T-helper 2 cell treated with Interferon-gamma antibody and Interleukin-4, amounts not matched to agents 100 ng/mL and 5 ng/mL, for 36 hours (primary cell): Measurements from ENCODE around the gene DNAJB12. TPM values are rescaled to one million over a fixed set of nuclear protein-coding genes. Genes with fewer than 3 reads are reported as not detected.
"Not testable (repeated sequence)": the region's sequence is repeated elsewhere in the genome, so short reads cannot be mapped to it uniquely, and the experiment has no call there.

ENCODE experiments used
- intact Hi-C: fragments of 100-400 bp; cut with micrococcal nuclease; formaldehyde crosslinking; loops from one replicate; pipeline ENCODE4 v1.15.1; 2023
- total RNA-seq: library from RNA; stranded (reverse); gene quantifications from 2 replicates; pipeline ENCODE4 v1.2.3, GENCODE V29; 2022

DNAJB12 gene
- total RNA-seq, result 34.5 and 37.0 TPM in 2 replicates

- intact Hi-C loops, result loop anchor here (1.0 to 10.0 kb wide), 4 partner anchors 14 to 900 kb away; partner anchors contain the start of genes MICU1 and MRPS16
Observed at GRCh38 chr10:72354356-72355213, at the start of gene DNAJB12. DNAJB12 (minus strand) TSS chr10:72354919; CDS start chr10:72354897, 22 bp downstream.

GRCh38 chr10:72395581-72395980 is 40.9 kb upstream of the DNAJB12 start:
- intact Hi-C loops, result not testable (repeated sequence)

GRCh38 chr10:72392571-72392970 is 37.9 kb upstream of the DNAJB12 start:
- intact Hi-C loops, result no loop called here

GRCh38 chr10:72390764-72391163 is 36.0 kb upstream of the DNAJB12 start:
- intact Hi-C loops, result no loop called here

GRCh38 chr10:72389716-72390115 is 35.0 kb upstream of the DNAJB12 start:
- intact Hi-C loops, result no loop called here

- intact Hi-C loops, result no loop called here
Observed at GRCh38 chr10:72389014-72389413, 34.3 kb upstream of the DNAJB12 start.

GRCh38 chr10:72388062-72388461 is 33.3 kb upstream of the DNAJB12 start:
- intact Hi-C loops, result no loop called here

- intact Hi-C loops, result no loop called here
Observed at GRCh38 chr10:72386916-72387586, 32.3 kb upstream of the DNAJB12 start.

GRCh38 chr10:72385724-72386123 is 31.0 kb upstream of the DNAJB12 start:
- intact Hi-C loops, result no loop called here

- intact Hi-C loops, result not testable (repeated sequence)
Observed at GRCh38 chr10:72384982-72385381, 30.3 kb upstream of the DNAJB12 start.

GRCh38 chr10:72379776-72380175 is 25.1 kb upstream of the DNAJB12 start:
- intact Hi-C loops, result no loop called here

GRCh38 chr10:72379062-72379461 is 24.3 kb upstream of the DNAJB12 start:
- intact Hi-C loops, result no loop called here

GRCh38 chr10:72375585-72375984 is 20.9 kb upstream of the DNAJB12 start:
- intact Hi-C loops, result no loop called here

GRCh38 chr10:72375173-72375572 is 20.5 kb upstream of the DNAJB12 start:
- intact Hi-C loops, result no loop called here

GRCh38 chr10:72370201-72370722 is 15.5 kb upstream of the DNAJB12 start:
- intact Hi-C loops, result no loop called here

GRCh38 chr10:72367301-72367960 is 12.7 kb upstream of the DNAJB12 start:
- intact Hi-C loops, result loop anchor here (10.0 kb wide), 2 partner anchors 697 to 787 kb away; no protein-coding TSS in a partner anchor

GRCh38 chr10:72365106-72365895 is 10.6 kb upstream of the DNAJB12 start:
- intact Hi-C loops, result loop anchor here (2.0 to 10.0 kb wide), 4 partner anchors 262 to 790 kb away; partner anchors contain the start of genes MCU and MICU1

- intact Hi-C loops, result loop anchor here (1.0 to 10.0 kb wide), 6 partner anchors 262 to 790 kb away; partner anchors contain the start of genes MCU and MICU1
Observed at GRCh38 chr10:72364239-72364777, 9.6 kb upstream of the DNAJB12 start.

- intact Hi-C loops, result loop anchor here (10.0 kb wide), 1 partner anchor 898 kb away; the partner anchor contains the start of gene MRPS16
Observed at GRCh38 chr10:72356987-72357386, 2.3 kb upstream of the DNAJB12 start.

GRCh38 chr10:72356115-72356514 is 1.4 kb upstream of the DNAJB12 start:
- intact Hi-C loops, result loop anchor here (10.0 kb wide), 1 partner anchor 899 kb away; the partner anchor contains the start of gene MRPS16
